MCF 10A (cell line): ENCODE measurements around the gene INTS7. TPM values are rescaled to one million over a fixed set of nuclear protein-coding genes. Genes with fewer than 3 reads are reported as not detected.

Experiments used
- BruUV-seq: library from RNA; stranded (reverse); fragments of 400-500 nt; replicated peaks from 2 replicates; lab custom pipeline; 2021; lab: Mats Ljungman, UMichigan
- CTCF ChIA-PET: fragments of 300-600 bp; sonication (Branson Sonifier 250); formaldehyde crosslinking; extraction: SDS; loops from one replicate; lab custom pipeline; 2021; ENCODE audit warnings: antibody characterized with exemption, inconsistent platforms; lab: Yijun Ruan, JAX
- POLR2A ChIA-PET: fragments of 300-600, 350-650 bp; sonication (Branson Sonifier 250); formaldehyde crosslinking; extraction: SDS; loops from one replicate; lab custom pipeline; 2020; ENCODE audit warnings: antibody characterized with exemption, inconsistent platforms; lab: Yijun Ruan, JAX
- DNase-seq: peaks from one replicate; pipeline ENCODE4 v3.0.0-alpha.2; 2018; ENCODE audit not compliant: unreplicated experiment
- H3K27ac Mint-ChIP-seq: one replicate; pipeline ENCODE4 v1.8.0; 2022; ENCODE audit warnings: mild to moderate bottlenecking, low read depth, mixed read lengths; ENCODE audit not compliant: unreplicated experiment
- H3K27me3 Mint-ChIP-seq: one replicate; pipeline ENCODE4 v1.8.0; 2022; ENCODE audit warnings: mixed read lengths; ENCODE audit not compliant: insufficient read depth, unreplicated experiment
- H3K36me3 Mint-ChIP-seq: one replicate; pipeline ENCODE4 v1.8.0; 2022; ENCODE audit warnings: mild to moderate bottlenecking, moderate library complexity, mixed read lengths; ENCODE audit not compliant: insufficient read depth, unreplicated experiment
- H3K4me1 Mint-ChIP-seq: one replicate; pipeline ENCODE4 v1.8.0; 2022; ENCODE audit warnings: mixed read lengths; ENCODE audit not compliant: insufficient read depth, unreplicated experiment
- H3K4me3 Mint-ChIP-seq: one replicate; pipeline ENCODE4 v1.8.0; 2022; ENCODE audit warnings: mild to moderate bottlenecking, moderate library complexity, mixed read lengths; ENCODE audit not compliant: unreplicated experiment
- H3K9me3 Mint-ChIP-seq: one replicate; pipeline ENCODE4 v1.8.0; 2022; ENCODE audit warnings: mixed read lengths; ENCODE audit not compliant: unreplicated experiment
- intact Hi-C: fragments of 100-400 bp; cut with micrococcal nuclease; formaldehyde crosslinking; loops from 2 replicates; pipeline ENCODE4 v1.14.1; 2022
- total RNA-seq: library from RNA; stranded (reverse); gene quantifications from 2 replicates; pipeline ENCODE4 v1.2.3, GENCODE V29; 2022
- TF ChIP-seq, protein P1 (sequence below): fragments of 200-600 bp; IDR thresholded peaks from one replicate; pipeline ENCODE4 v1.8.0; 2022; ENCODE audit warnings: antibody characterized with exemption, mild to moderate bottlenecking; ENCODE audit not compliant: unreplicated experiment

Gene INTS7
- total RNA-seq, 1 experiment from 2014 or later: 62.3 TPM

DNA sequence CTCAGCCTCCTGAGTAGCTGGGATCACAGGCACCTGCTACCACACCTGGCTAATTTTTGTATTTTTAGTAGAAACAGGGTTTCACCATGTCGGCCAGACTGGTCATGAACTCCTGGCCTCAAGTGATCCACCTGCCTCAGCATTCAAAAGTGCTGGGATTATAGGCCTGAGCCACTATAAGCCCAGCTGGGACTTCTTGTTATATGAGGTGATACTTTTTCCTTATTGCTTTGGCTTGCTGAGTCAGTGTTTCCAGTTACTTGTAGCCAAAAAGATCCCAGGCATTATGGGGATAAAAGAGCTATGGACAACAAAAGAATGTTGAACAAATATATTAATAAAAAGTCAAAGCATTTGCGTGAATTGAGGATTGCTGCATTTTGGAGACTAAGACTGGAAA is 134.9 kb downstream of the INTS7 start:
- POLR2A ChIA-PET: interaction anchor here (2.3 kb wide), 1 partner anchor 8 kb away, joined by 6 read pairs; no protein-coding TSS in a partner anchor

DNA sequence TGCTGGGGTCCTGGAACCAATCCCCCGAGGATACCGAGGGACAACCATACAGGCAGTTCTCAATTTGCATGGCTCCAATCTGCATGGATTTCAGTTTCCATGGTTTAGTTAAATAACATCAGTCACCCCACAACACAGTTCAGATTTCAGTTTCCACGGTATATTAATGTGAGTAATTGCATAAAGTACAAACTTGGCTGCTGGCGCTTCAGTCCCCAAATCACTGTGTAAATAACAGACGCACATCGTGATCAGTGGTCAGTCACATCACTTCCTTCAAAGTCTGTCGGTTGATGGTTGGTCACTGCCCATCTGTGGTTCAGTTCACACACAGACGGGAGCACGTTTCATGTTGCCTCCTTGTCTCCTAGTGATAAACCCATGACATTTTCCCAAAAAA is 138.4 kb downstream of the INTS7 start:
- TF ChIP-seq, protein P1, sequence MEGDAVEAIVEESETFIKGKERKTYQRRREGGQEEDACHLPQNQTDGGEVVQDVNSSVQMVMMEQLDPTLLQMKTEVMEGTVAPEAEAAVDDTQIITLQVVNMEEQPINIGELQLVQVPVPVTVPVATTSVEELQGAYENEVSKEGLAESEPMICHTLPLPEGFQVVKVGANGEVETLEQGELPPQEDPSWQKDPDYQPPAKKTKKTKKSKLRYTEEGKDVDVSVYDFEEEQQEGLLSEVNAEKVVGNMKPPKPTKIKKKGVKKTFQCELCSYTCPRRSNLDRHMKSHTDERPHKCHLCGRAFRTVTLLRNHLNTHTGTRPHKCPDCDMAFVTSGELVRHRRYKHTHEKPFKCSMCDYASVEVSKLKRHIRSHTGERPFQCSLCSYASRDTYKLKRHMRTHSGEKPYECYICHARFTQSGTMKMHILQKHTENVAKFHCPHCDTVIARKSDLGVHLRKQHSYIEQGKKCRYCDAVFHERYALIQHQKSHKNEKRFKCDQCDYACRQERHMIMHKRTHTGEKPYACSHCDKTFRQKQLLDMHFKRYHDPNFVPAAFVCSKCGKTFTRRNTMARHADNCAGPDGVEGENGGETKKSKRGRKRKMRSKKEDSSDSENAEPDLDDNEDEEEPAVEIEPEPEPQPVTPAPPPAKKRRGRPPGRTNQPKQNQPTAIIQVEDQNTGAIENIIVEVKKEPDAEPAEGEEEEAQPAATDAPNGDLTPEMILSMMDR: no peak
- ChIA-PET CTCF (interaction anchor here (0.6 to 0.9 kb wide), 2 partner anchors 8 to 11 kb away, joined by 3 read pairs; no protein-coding TSS in a partner anchor), POLR2A (interaction anchor here (0.8 kb wide), 1 partner anchor 19 kb away, joined by 3 read pairs; no protein-coding TSS in a partner anchor)
- no peaks in the 10 kb centered on the region for H3K9me3 Mint-ChIP-seq
- DNase-seq: no peak
- BruUV-seq: no TSS peak
- H3K27me3 Mint-ChIP-seq: no peaks in the 10 kb centered on the region
- H3K36me3 Mint-ChIP-seq: no peaks in the 10 kb centered on the region
- H3K4me1 Mint-ChIP-seq: no peaks in the 10 kb centered on the region
- intact Hi-C loops: no loop called here
- H3K4me3 Mint-ChIP-seq: no peak overlapping the region
- no peak overlapping the region for H3K27ac Mint-ChIP-seq

More for the DNA sequence above, 134.9 kb downstream of the INTS7 start:
- Mint-ChIP-seq H3K4me3 (no peak overlapping the region), H3K36me3 (no peaks in the 10 kb centered on the region), H3K27me3 (no peaks in the 10 kb centered on the region), H3K4me1 (no peaks in the 10 kb centered on the region), H3K27ac (no peak overlapping the region), H3K9me3 (no peaks in the 10 kb centered on the region)
- no TSS peak for BruUV-seq
- TF ChIP-seq, protein P1: no peak
- intact Hi-C loops: no loop called here
- no peak for DNase-seq
- CTCF ChIA-PET: interaction anchor here (0.8 to 1.9 kb wide), 2 partner anchors 9 to 13 kb away, joined by 3 to 7 read pairs; no protein-coding TSS in a partner anchor

DNA sequence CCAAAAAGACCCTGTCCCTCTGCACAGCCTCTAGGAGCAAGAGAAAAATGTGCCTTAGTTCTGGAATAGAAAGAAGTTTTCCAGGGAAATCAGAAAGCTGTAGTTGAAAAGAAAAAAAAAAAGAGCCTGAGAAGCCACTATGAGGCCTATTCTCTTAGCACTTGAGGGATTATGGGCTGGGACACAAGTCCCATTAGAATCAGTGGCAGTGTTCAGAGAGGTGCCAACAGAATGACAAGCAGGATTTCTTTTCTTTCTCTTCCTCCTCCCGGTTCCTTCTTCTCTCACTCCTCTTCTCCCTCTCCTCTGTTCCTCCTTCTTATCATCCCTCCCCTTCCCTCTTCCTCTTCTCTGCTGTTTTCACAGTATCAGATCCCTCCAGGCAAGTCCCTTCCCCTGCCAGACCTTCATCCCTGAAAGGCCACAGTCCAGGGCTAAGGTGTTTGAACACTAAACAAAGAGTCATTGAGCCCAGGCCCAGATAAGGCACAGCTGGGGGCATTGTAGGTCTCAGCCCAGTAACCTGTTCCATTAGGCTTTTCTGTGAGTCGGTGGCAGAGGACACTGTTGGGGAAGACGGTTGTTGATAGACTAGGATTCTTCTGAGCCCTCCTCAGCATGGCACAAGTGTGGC is 140.1 kb downstream of the INTS7 start:
- H3K27me3 Mint-ChIP-seq: no peaks in the 10 kb centered on the region
- no peaks in the 10 kb centered on the region for H3K4me1 Mint-ChIP-seq
- H3K27ac Mint-ChIP-seq: no peak overlapping the region
- H3K4me3 Mint-ChIP-seq: no peak overlapping the region
- TF ChIP-seq, protein P1: no peak
- intact Hi-C loops: no loop called here
- BruUV-seq: no TSS peak
- no peaks in the 10 kb centered on the region for H3K9me3 Mint-ChIP-seq
- CTCF ChIA-PET: interaction anchor here (0.6 to 1.0 kb wide), 2 partner anchors 14 to 16 kb away, joined by 3 to 4 read pairs; no protein-coding TSS in a partner anchor
- no peaks in the 10 kb centered on the region for H3K36me3 Mint-ChIP-seq
- no peak for DNase-seq
- POLR2A ChIA-PET: no interaction called here

DNA sequence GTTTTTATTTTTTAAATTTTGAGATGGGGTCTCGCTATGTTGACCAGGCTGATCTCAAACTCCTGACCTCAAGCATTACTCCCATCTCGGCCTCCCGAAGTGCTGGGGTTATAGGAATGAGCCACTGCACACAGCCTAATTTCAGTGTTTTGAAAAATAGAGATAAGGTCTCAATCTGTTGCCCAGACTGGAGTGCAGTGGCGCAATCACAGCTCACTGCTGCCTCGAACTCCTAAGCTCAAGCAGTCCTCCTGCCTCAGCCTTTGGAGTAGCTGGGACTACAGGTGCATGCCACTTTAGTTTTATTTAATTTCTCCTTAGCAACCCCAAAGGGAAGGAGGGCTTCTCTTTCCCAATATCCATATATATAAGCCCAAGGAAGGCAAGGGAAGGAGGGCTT is 141.0 kb downstream of the INTS7 start:
- intact Hi-C loops: no loop called here
- Mint-ChIP-seq H3K27ac (no peak overlapping the region), H3K4me3 (no peak overlapping the region), H3K9me3 (no peaks in the 10 kb centered on the region), H3K27me3 (no peaks in the 10 kb centered on the region), H3K36me3 (no peaks in the 10 kb centered on the region), H3K4me1 (no peaks in the 10 kb centered on the region)
- TF ChIP-seq, protein P1: no peak
- no TSS peak for BruUV-seq
- CTCF ChIA-PET: interaction anchor here (0.9 to 2.2 kb wide), 2 partner anchors 50 to 176 kb away, joined by 3 to 14 read pairs; no protein-coding TSS in a partner anchor
- DNase-seq: no peak
- POLR2A ChIA-PET: interaction anchor here (1.7 kb wide), 1 partner anchor 10 kb away, joined by 4 read pairs; no protein-coding TSS in a partner anchor
